H1 (cell line): ENCODE measurements around the gene HELZ2. TPM values are rescaled to one million over a fixed set of nuclear protein-coding genes. Genes with fewer than 3 reads are reported as not detected.

Experiments used
- CTCF ChIA-PET: fragments of 300-600 bp; sonication (Branson Sonifier 250); formaldehyde crosslinking; loops from one replicate; lab custom pipeline; 2021; ENCODE audit not compliant: partially characterized antibody; lab: Charles Lee
- POLR2A ChIA-PET: fragments of 300-600 bp; sonication (Branson Sonifier 250); formaldehyde crosslinking; loops from one replicate; lab custom pipeline; 2021; ENCODE audit warnings: inconsistent platforms; ENCODE audit not compliant: partially characterized antibody; lab: Charles Lee
- DNase-seq, 2 experiments: peaks; one replicate each; pipeline versions ENCODE4 v3.0.0 to v3.0.0-alpha.2; 2010 to 2022; ENCODE audit warnings: low spot score in 2 of 2, low read depth in 1 of 2, mixed read lengths in 1 of 2
- FAIRE-seq: peaks from 2 replicates; lab custom pipeline; 2011; peaks lifted over from hg19 to GRCh38; lab: Jason Lieb, UNC
- H2AFZ ChIP-seq: 2 replicates; pipeline ENCODE4 v1.8.1; 2012; ENCODE audit warnings: low read length, inconsistent platforms
- H2AK5ac ChIP-seq: 2 replicates; pipeline ENCODE4 v1.6.1; 2013; ENCODE audit warnings: low read depth, low read length
- H2BK120ac ChIP-seq: replicated peaks from 2 replicates; pipeline ENCODE3; 2013; ENCODE audit warnings: low read depth, low read length, inconsistent platforms
- H2BK12ac ChIP-seq: 2 replicates; pipeline ENCODE4 v1.6.1; 2013; ENCODE audit warnings: low read depth, low read length
- H2BK15ac ChIP-seq: 2 replicates; pipeline ENCODE4 v1.6.1; 2013; ENCODE audit warnings: low read length
- H2BK20ac ChIP-seq: 2 replicates; pipeline ENCODE4 v1.6.1; 2013; ENCODE audit warnings: low read length
- H2BK5ac ChIP-seq: 2 replicates; pipeline ENCODE4 v1.6.1; 2013; ENCODE audit warnings: low read depth, low read length
- H3K14ac ChIP-seq: 2 replicates; pipeline ENCODE4 v1.6.1; 2013; ENCODE audit warnings: inconsistent platforms; ENCODE audit not compliant: insufficient read length
- H3K18ac ChIP-seq: 2 replicates; pipeline ENCODE4 v1.6.1; 2013; ENCODE audit warnings: low read length; ENCODE audit errors: extremely low read depth
- H3K23ac ChIP-seq: 2 replicates; pipeline ENCODE4 v1.6.1; 2013; ENCODE audit warnings: inconsistent platforms; ENCODE audit not compliant: insufficient read length
- H3K23me2 ChIP-seq: 2 replicates; pipeline ENCODE4 v1.6.1; 2013; ENCODE audit warnings: low read depth, low read length
- H3K27ac ChIP-seq: 2 replicates; pipeline ENCODE4 v1.6.1; 2011; ENCODE audit warnings: low read depth, low read length, inconsistent platforms
- H3K27me3 ChIP-seq, 4 experiments: replicated peaks in 1 of 4; 1 replicate in 1 of 4; 2 replicates in 3 of 4; pipeline versions ENCODE4 v1.6.1 to v1.8.1; 2011 to 2013; ENCODE audit warnings: low read length in 3 of 4, mild to moderate bottlenecking in 3 of 4, inconsistent platforms in 2 of 4, mixed read lengths in 2 of 4, moderate library complexity in 1 of 4; ENCODE audit not compliant: control insufficient read depth in 3 of 4, insufficient read depth in 3 of 4; ENCODE audit errors: extremely low read depth in 1 of 4
- H3K36me3 ChIP-seq, 4 experiments: 2 replicates each; pipeline versions ENCODE4 v1.6.1 to v1.8.1; 2011 to 2013; ENCODE audit warnings: mild to moderate bottlenecking in 4 of 4, low read length in 3 of 4, moderate library complexity in 2 of 4, control low read depth in 1 of 4, inconsistent platforms in 1 of 4; ENCODE audit not compliant: insufficient read depth in 4 of 4, control insufficient read depth in 2 of 4
- H3K4ac ChIP-seq: replicated peaks from 2 replicates; pipeline ENCODE3; 2013; ENCODE audit warnings: low read length, low read depth, mixed read lengths, inconsistent platforms; ENCODE audit not compliant: insufficient read length
- H3K4me1 ChIP-seq, 4 experiments: replicated peaks in 1 of 4; 1 replicate in 1 of 4; 2 replicates in 3 of 4; pipeline versions ENCODE4 v1.6.1 to v1.8.1; 2011 to 2013; ENCODE audit warnings: low read length in 3 of 4, inconsistent platforms in 2 of 4, mixed read lengths in 1 of 4; ENCODE audit not compliant: insufficient read depth in 4 of 4, control insufficient read depth in 3 of 4
- H3K4me2 ChIP-seq, 2 experiments: 2 replicates each; pipeline versions ENCODE4 v1.6.1 to v1.8.1; 2011 to 2013; ENCODE audit warnings: low read depth in 2 of 2, low read length in 2 of 2, control low read depth in 1 of 2, inconsistent platforms in 1 of 2, mild to moderate bottlenecking in 1 of 2; ENCODE audit not compliant: insufficient read depth in 1 of 2
- H3K4me3 ChIP-seq, 4 experiments: fragments of 200-600, 300-600 bp in 1 of 4; sonication (generic), shearing (Covaris generic), sonication (Bioruptor Twin) in 1 of 4; 2 replicates each; pipeline versions ENCODE4 v1.5.1 to v1.8.1; 2011 to 2016; ENCODE audit warnings: low read length in 4 of 4, low read depth in 3 of 4, control low read depth in 2 of 4, inconsistent platforms in 2 of 4, mild to moderate bottlenecking in 2 of 4, mixed read lengths in 1 of 4, moderate library complexity in 1 of 4; ENCODE audit not compliant: insufficient read depth in 2 of 4; ENCODE audit errors: extremely low read depth in 1 of 4
- H3K56ac ChIP-seq: replicated peaks from 2 replicates; pipeline ENCODE3; 2013; ENCODE audit warnings: low read depth, mild to moderate bottlenecking, mixed read lengths, low read length, inconsistent platforms; ENCODE audit not compliant: insufficient read length
- H3K79me1 ChIP-seq: 2 replicates; pipeline ENCODE4 v1.6.1; 2013; ENCODE audit warnings: low read depth, low read length, control low read depth
- H3K79me2 ChIP-seq, 2 experiments: 2 replicates each; pipeline versions ENCODE4 v1.6.1 to v1.8.1; 2012 to 2013; ENCODE audit warnings: low read length in 2 of 2, mild to moderate bottlenecking in 2 of 2, inconsistent platforms in 1 of 2; ENCODE audit not compliant: insufficient read depth in 2 of 2, control insufficient read depth in 1 of 2
- H3K9ac ChIP-seq, 4 experiments: replicated peaks in 1 of 4; 1 replicate in 1 of 4; 2 replicates in 3 of 4; pipeline versions ENCODE4 v1.6.1 to v1.8.1; 2011 to 2013; ENCODE audit warnings: low read depth in 3 of 4, low read length in 3 of 4, control low read depth in 2 of 4, mild to moderate bottlenecking in 2 of 4, moderate library complexity in 2 of 4, inconsistent platforms in 1 of 4; ENCODE audit errors: extremely low read depth in 1 of 4
- H3K9me3 ChIP-seq, 2 experiments: 2 replicates each; pipeline versions ENCODE4 v1.6.1 to v1.8.1; 2012 to 2013; ENCODE audit warnings: mild to moderate bottlenecking in 2 of 2, moderate library complexity in 2 of 2, control low read depth in 1 of 2, inconsistent platforms in 1 of 2, low read depth in 1 of 2, low read length in 1 of 2, mixed read lengths in 1 of 2; ENCODE audit not compliant: insufficient read depth in 2 of 2
- H4K20me1 ChIP-seq, 2 experiments: replicated peaks in 1 of 2; 2 replicates each; pipeline versions ENCODE3 to v1.8.1; 2011 to 2013; ENCODE audit warnings: inconsistent platforms in 2 of 2, low read length in 2 of 2, mild to moderate bottlenecking in 1 of 2; ENCODE audit not compliant: insufficient read depth in 2 of 2, control insufficient read depth in 1 of 2
- H4K5ac ChIP-seq: 2 replicates; pipeline ENCODE4 v1.6.1; 2013; ENCODE audit warnings: low read length, low read depth, mixed read lengths, inconsistent platforms; ENCODE audit not compliant: insufficient read length
- H4K8ac ChIP-seq: 2 replicates; pipeline ENCODE4 v1.8.0; 2013; ENCODE audit warnings: mild to moderate bottlenecking, moderate library complexity, low read length, inconsistent platforms; ENCODE audit not compliant: insufficient read depth; ENCODE audit errors: extremely low read depth
- H4K91ac ChIP-seq: replicated peaks from 2 replicates; pipeline ENCODE3; 2013; ENCODE audit warnings: low read length, mixed read lengths, inconsistent platforms; ENCODE audit not compliant: insufficient read length
- CEBPB ChIP-seq: IDR thresholded peaks from 2 replicates; pipeline ENCODE4 v1.6.1; 2012; ENCODE audit warnings: low read depth, low read length
- CHD1 ChIP-seq: IDR thresholded peaks from 2 replicates; pipeline ENCODE4 v1.6.1; 2012; ENCODE audit warnings: low read depth, low read length, improper control_type of control experiment
- CHD2 ChIP-seq: IDR thresholded peaks from 2 replicates; pipeline ENCODE4 v1.6.1; 2012; ENCODE audit warnings: low read length, improper control_type of control experiment
- JUN ChIP-seq: IDR thresholded peaks from 2 replicates; pipeline ENCODE4 v1.6.1; 2011; ENCODE audit warnings: low read depth, mild to moderate bottlenecking, improper control_type of control experiment, low read length
- KDM1A ChIP-seq: fragments of 200-600, 300-600 bp; sonication (generic); IDR thresholded peaks from 2 replicates; pipeline ENCODE4 v1.7.1; 2016; ENCODE audit warnings: mild to moderate bottlenecking, low read length, borderline replicate concordance
- RAD21 ChIP-seq, 2 experiments: IDR thresholded peaks in 1 of 2; conservative IDR thresholded peaks in 1 of 2; 2 replicates each; pipeline ENCODE4 v1.6.1; 2011; ENCODE audit warnings: low read depth in 2 of 2, low read length in 2 of 2, improper control_type of control experiment in 1 of 2, inconsistent platforms in 1 of 2, mild to moderate bottlenecking in 1 of 2, moderate library complexity in 1 of 2
- TEAD4 ChIP-seq: IDR thresholded peaks from 2 replicates; pipeline ENCODE4 v1.6.1; 2012; ENCODE audit warnings: low read depth, low read length, inconsistent platforms, mixed read lengths
- WGBS, 2 experiments: shearing (Covaris generic) in 1 of 2; methylation state at CpG; one replicate each; pipeline versions ENCODE4 v1.1.6 to v1.1.7; 2013 to 2015; ENCODE audit warnings: low lambda C conversion rate in 2 of 2, mixed read lengths in 2 of 2, inconsistent platforms in 1 of 2, low coverage in 1 of 2, missing lambda C conversion rate in 1 of 2; ENCODE audit not compliant: insufficient replicate concordance in 2 of 2, insufficient coverage in 1 of 2, insufficient read length in 1 of 2; ENCODE audit errors: extremely low coverage in 1 of 2, missing lambda C conversion rate in 1 of 2; 5-methylcytosine and 5-hydroxymethylcytosine counted together
- polyA plus RNA-seq, 7 experiments: library from polyadenylated mRNA; depleted of rRNA in 3 of 7; stranded (reverse) in 5 of 7; unstranded in 2 of 7; fragments of >200 nt in 5 of 7; fragments of 200-250 nt in 2 of 7; gene quantifications; 1 replicate in 5 of 7; 2 replicates in 1 of 7; 4 replicates in 1 of 7; pipeline versions ENCODE4 v1.2.1 to v1.2.3, GENCODE V29; 2011 to 2013; ENCODE audit warnings: missing spikeins in 2 of 7, mixed read lengths in 2 of 7
- total RNA-seq: library from RNA; stranded (reverse); fragmentation: NEBNext Ultra II Directional; extraction: Animal tissue kit (Norgen Biotek cat#: 25700); gene quantifications from 2 replicates; pipeline ENCODE4 v1.2.1, GENCODE V29; 2021
- TF ChIP-seq, protein P1 (sequence below), 3 experiments: IDR thresholded peaks; 1 replicate in 2 of 3; 2 replicates in 1 of 3; pipeline versions ENCODE4 v1.5.1 to v1.6.1; 2011; ENCODE audit warnings: low read length in 3 of 3, mild to moderate bottlenecking in 3 of 3, inconsistent platforms in 2 of 3, low read depth in 1 of 3, moderate library complexity in 1 of 3; ENCODE audit not compliant: insufficient read depth in 1 of 3; ENCODE audit errors: control extremely low read depth in 1 of 3

The HELZ2 gene
- total and polyA plus RNA-seq, 2 of the 8 experiments (the other 6 are each of a cell fraction or from before 2014, with no cell fraction given): 7.9 to 17.5 TPM

GRCh38 chr20:63566395-63567135 lies 7.5 kb downstream of the HELZ2 start:
- H3K18ac ChIP-seq: no peak overlapping the region
- no peak overlapping the region for H2AK5ac ChIP-seq
- CTCF ChIA-PET: interaction anchor here (0.6 to 1.5 kb wide), 4 partner anchors 9 to 136 kb away, joined by 3 to 4 read pairs (median 3); no protein-coding TSS in a partner anchor
- H2BK15ac ChIP-seq: no peak overlapping the region
- H3K9me3 ChIP-seq: no peaks in the 10 kb centered on the region
- DNase-seq (no peak), FAIRE-seq (no peak)
- no peaks in the 10 kb centered on the region for H3K4me1 ChIP-seq
- no peak overlapping the region for H2AFZ ChIP-seq
- POLR2A ChIA-PET: interaction anchor here (1.0 to 3.4 kb wide), 5 partner anchors 8 to 45 kb away, joined by 3 to 12 read pairs (median 4); partner anchors contain the start of gene HELZ2
- H3K79me1 ChIP-seq: no peaks in the 10 kb centered on the region
- no peak overlapping the region for H3K4me3 ChIP-seq
- no peaks in the 10 kb centered on the region for H3K27me3 ChIP-seq
- H2BK20ac ChIP-seq: no peak overlapping the region
- no peaks in the 10 kb centered on the region for H3K79me2 ChIP-seq
- TF ChIP-seq, protein P1, sequence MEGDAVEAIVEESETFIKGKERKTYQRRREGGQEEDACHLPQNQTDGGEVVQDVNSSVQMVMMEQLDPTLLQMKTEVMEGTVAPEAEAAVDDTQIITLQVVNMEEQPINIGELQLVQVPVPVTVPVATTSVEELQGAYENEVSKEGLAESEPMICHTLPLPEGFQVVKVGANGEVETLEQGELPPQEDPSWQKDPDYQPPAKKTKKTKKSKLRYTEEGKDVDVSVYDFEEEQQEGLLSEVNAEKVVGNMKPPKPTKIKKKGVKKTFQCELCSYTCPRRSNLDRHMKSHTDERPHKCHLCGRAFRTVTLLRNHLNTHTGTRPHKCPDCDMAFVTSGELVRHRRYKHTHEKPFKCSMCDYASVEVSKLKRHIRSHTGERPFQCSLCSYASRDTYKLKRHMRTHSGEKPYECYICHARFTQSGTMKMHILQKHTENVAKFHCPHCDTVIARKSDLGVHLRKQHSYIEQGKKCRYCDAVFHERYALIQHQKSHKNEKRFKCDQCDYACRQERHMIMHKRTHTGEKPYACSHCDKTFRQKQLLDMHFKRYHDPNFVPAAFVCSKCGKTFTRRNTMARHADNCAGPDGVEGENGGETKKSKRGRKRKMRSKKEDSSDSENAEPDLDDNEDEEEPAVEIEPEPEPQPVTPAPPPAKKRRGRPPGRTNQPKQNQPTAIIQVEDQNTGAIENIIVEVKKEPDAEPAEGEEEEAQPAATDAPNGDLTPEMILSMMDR (IDR thresholded peaks at IDR 0.05; ENCODE audit: control extremely low read depth in 1 of 3, insufficient read depth in 1 of 3, low read depth in 1 of 3, low read length in 3 of 3): no peak
- TF ChIP-seq CHD1 (no peak), RAD21 (IDR thresholded peaks at IDR 0.05 in 1 of 2, conservative IDR thresholded peaks at IDR 0.05 in 1 of 2; ENCODE audit: low read depth in 2 of 2, low read length in 2 of 2) (no peak), JUN (no peak), KDM1A (no peak), CEBPB (no peak), TEAD4 (no peak), CHD2 (no peak)
- H4K5ac ChIP-seq: no peak overlapping the region
- H2BK5ac ChIP-seq: no peak overlapping the region
- no peak overlapping the region for H3K14ac ChIP-seq
- H4K91ac ChIP-seq: no peak overlapping the region
- no peak overlapping the region for H3K27ac ChIP-seq
- H3K36me3 ChIP-seq: no peaks in the 10 kb centered on the region; a peak in 3 of 8 replicates
- H3K23ac ChIP-seq: no peak overlapping the region
- H3K4ac ChIP-seq: no peak overlapping the region
- H2BK120ac ChIP-seq: no peak overlapping the region
- H3K9ac ChIP-seq: no peak overlapping the region
- 92% methylated on average over 42 of the region's 46 CpGs; no CpG with 5 or more reads in 1 of the 2 experiments for WGBS, 2 experiments
- H4K20me1 ChIP-seq: no peaks in the 10 kb centered on the region
- no peak overlapping the region for H2BK12ac ChIP-seq
- H4K8ac ChIP-seq: no peak overlapping the region
- H3K56ac ChIP-seq: no peak overlapping the region
- H3K4me2 ChIP-seq: no peak overlapping the region
- H3K23me2 ChIP-seq: no peaks in the 10 kb centered on the region
